SK-N-SH (cell line): ENCODE measurements around the gene OR6K2. TPM values are rescaled to one million over a fixed set of nuclear protein-coding genes. Genes with fewer than 3 reads are reported as not detected.

Source experiments
- CTCF ChIA-PET: fragments of 300-600, 350-600 bp; formaldehyde crosslinking; extraction: SDS; loops from one replicate; lab custom pipeline; 2021; lab: Yijun Ruan, JAX
- POLR2A ChIA-PET: fragments of 350-600 bp; sonication (Branson Sonifier 250); formaldehyde crosslinking; extraction: SDS; loops from one replicate; lab custom pipeline; 2020; ENCODE audit warnings: antibody characterized with exemption, inconsistent platforms; lab: Yijun Ruan, JAX
- DNase-seq: peaks from one replicate; pipeline ENCODE4 v3.0.0; 2012
- H2AFZ ChIP-seq: fragments of 200-600 bp; sonication (generic); 2 replicates; pipeline ENCODE4 v1.8.1; 2016; ENCODE audit warnings: antibody characterized with exemption, mild to moderate bottlenecking, low read depth
- H3F3A ChIP-seq: fragments of 200-600 bp; sonication (generic); replicated peaks from 2 replicates; pipeline ENCODE3; 2016; ENCODE audit warnings: antibody characterized with exemption, mild to moderate bottlenecking; ENCODE audit not compliant: insufficient read depth
- H3K27ac ChIP-seq, 2 experiments: fragments of 200-500 bp in 1 of 2; fragments of 200-600 bp in 1 of 2; sonication (Bioruptor generic) in 1 of 2; sonication (generic), shearing (Covaris generic) in 1 of 2; 2 replicates each; pipeline versions ENCODE4 v1.5.1 to v1.6.1; 2014 to 2016; ENCODE audit warnings: low read depth in 2 of 2, inconsistent platforms in 1 of 2, low read length in 1 of 2, mild to moderate bottlenecking in 1 of 2, mixed read lengths in 1 of 2
- H3K27me3 ChIP-seq: fragments of 200-600 bp; sonication (generic), shearing (Covaris generic); 2 replicates; pipeline ENCODE4 v1.6.1; 2016; ENCODE audit warnings: mixed run types; ENCODE audit not compliant: insufficient read depth
- H3K36me3 ChIP-seq, 2 experiments: fragments of 200-500 bp in 1 of 2; fragments of 200-600 bp in 1 of 2; sonication (Bioruptor generic) in 1 of 2; sonication (generic) in 1 of 2; replicated peaks in 1 of 2; 2 replicates each; pipeline versions ENCODE3 to v1.5.1; 2014 to 2016; ENCODE audit warnings: low read length in 1 of 2, mild to moderate bottlenecking in 1 of 2; ENCODE audit not compliant: insufficient read depth in 2 of 2, control insufficient read depth in 1 of 2
- H3K4me1 ChIP-seq, 2 experiments: fragments of 200-500 bp in 1 of 2; fragments of 200-600 bp in 1 of 2; sonication (Bioruptor generic) in 1 of 2; sonication (generic), shearing (Covaris generic) in 1 of 2; 2 replicates each; pipeline versions ENCODE4 v1.5.1 to v1.6.1; 2014 to 2016; ENCODE audit warnings: low read depth in 1 of 2, low read length in 1 of 2, mixed run types in 1 of 2; ENCODE audit not compliant: insufficient read depth in 2 of 2, control insufficient read depth in 1 of 2
- H3K4me2 ChIP-seq: fragments of 200-600 bp; sonication (generic), shearing (Covaris generic); 2 replicates; pipeline ENCODE4 v1.6.1; 2017; ENCODE audit warnings: mixed run types
- H3K4me3 ChIP-seq, 2 experiments: fragments of 200-500 bp in 1 of 2; fragments of 200-600 bp in 1 of 2; sonication (Bioruptor generic) in 1 of 2; sonication (generic), shearing (Covaris generic) in 1 of 2; 2 replicates each; pipeline versions ENCODE4 v1.5.1 to v1.8.1; 2014 to 2016; ENCODE audit warnings: low read depth in 2 of 2, inconsistent platforms in 1 of 2, low read length in 1 of 2, mild to moderate bottlenecking in 1 of 2, mixed read lengths in 1 of 2, moderate library complexity in 1 of 2
- H3K79me2 ChIP-seq: fragments of 200-600 bp; sonication (generic); 2 replicates; pipeline ENCODE4 v1.8.1; 2017; ENCODE audit warnings: mild to moderate bottlenecking; ENCODE audit not compliant: insufficient read depth
- H3K9ac ChIP-seq: fragments of 200-600 bp; sonication (generic); 2 replicates; pipeline ENCODE4 v1.6.1; 2017; ENCODE audit warnings: mixed run types
- H3K9me2 ChIP-seq: fragments of 200-600 bp; sonication (generic); 2 replicates; pipeline ENCODE4 v1.6.1; 2017; ENCODE audit warnings: mixed run types
- H3K9me3 ChIP-seq: fragments of 200-600 bp; sonication (generic); 2 replicates; pipeline ENCODE4 v1.6.1; 2017; ENCODE audit warnings: mixed run types, mild to moderate bottlenecking, moderate library complexity
- H4K20me1 ChIP-seq: fragments of 200-600 bp; sonication (generic); 2 replicates; pipeline ENCODE4 v1.6.1; 2017; ENCODE audit warnings: mild to moderate bottlenecking, mixed run types; ENCODE audit not compliant: insufficient read depth
- CHD2 ChIP-seq: fragments of 150-350 bp; IDR thresholded peaks from 2 replicates; pipeline ENCODE4 v1.6.1; 2018; ENCODE audit warnings: low read length; ENCODE audit not compliant: partially characterized antibody
- CTCF ChIP-seq: fragments of 200-600 bp; sonication (generic); IDR thresholded peaks from 2 replicates; pipeline ENCODE4 v1.6.1; 2017; ENCODE audit warnings: antibody characterized with exemption, mild to moderate bottlenecking, moderate library complexity
- EP300 ChIP-seq, 2 experiments: IDR thresholded peaks; 2 replicates each; pipeline versions ENCODE4 v1.4.0 to v1.6.1; 2012; ENCODE audit warnings: borderline replicate concordance in 1 of 2, low read depth in 1 of 2, low read length in 1 of 2
- FOSL2 ChIP-seq: IDR thresholded peaks from 2 replicates; pipeline ENCODE4 v1.4.0; 2012; ENCODE audit warnings: low read depth, mild to moderate bottlenecking, moderate library complexity, borderline replicate concordance
- FOXJ3 ChIP-seq: sonication (generic); formaldehyde crosslinking; IDR thresholded peaks from 2 replicates; pipeline ENCODE4 v1.5.1; 2020; ENCODE audit warnings: mild to moderate bottlenecking, missing genetic modification reagents
- GATA2 ChIP-seq: sonication (generic); formaldehyde crosslinking; IDR thresholded peaks from 2 replicates; pipeline ENCODE4 v1.5.0; 2020; ENCODE audit warnings: mild to moderate bottlenecking, missing genetic modification reagents
- MEF2A ChIP-seq: IDR thresholded peaks from 2 replicates; pipeline ENCODE4 v1.4.0; 2012; ENCODE audit warnings: low read depth, borderline replicate concordance
- PBX3 ChIP-seq: IDR thresholded peaks from 2 replicates; pipeline ENCODE4; 2012
- REST ChIP-seq: IDR thresholded peaks from 2 replicates; pipeline ENCODE4 v1.6.1; 2012; ENCODE audit warnings: mild to moderate bottlenecking, low read depth, low read length, moderate library complexity
- RXRA ChIP-seq: IDR thresholded peaks from 2 replicates; pipeline ENCODE4 v1.4.0; 2012; ENCODE audit warnings: low read depth, mild to moderate bottlenecking, borderline replicate concordance
- TAF1 ChIP-seq: IDR thresholded peaks from 2 replicates; pipeline ENCODE4 v1.6.1; 2012; ENCODE audit warnings: low read depth, mild to moderate bottlenecking, low read length, moderate library complexity, borderline replicate concordance
- TEAD4 ChIP-seq: IDR thresholded peaks from 2 replicates; pipeline ENCODE4 v1.4.0; 2012; ENCODE audit warnings: mild to moderate bottlenecking, borderline replicate concordance; ENCODE audit not compliant: insufficient read depth
- polyA plus RNA-seq, 3 experiments: library from polyadenylated mRNA; depleted of rRNA; stranded (reverse); fragments of >200 nt; gene quantifications; 2 replicates each; pipeline ENCODE4 v1.2.3, GENCODE V29; 2012

The OR6K2 gene
- polyA plus RNA-seq, 1 of the 3 experiments (the other 2 are of a cell fraction): not detected

GRCh38 chr1:158654086-158654485 is 46.4 kb downstream of the OR6K2 start:
- ChIA-PET POLR2A (no interaction called here), CTCF (no interaction called here)
- DNase-seq: no peak
- H2AFZ ChIP-seq: no peak overlapping the region
- H3K27ac ChIP-seq: no peak overlapping the region
- no peak overlapping the region for H3K9ac ChIP-seq
- no peaks in the 10 kb centered on the region for H3K36me3 ChIP-seq
- no peaks in the 10 kb centered on the region; the same call in 1 of the 2 replicates for H3K27me3 ChIP-seq
- H3K4me2 ChIP-seq: no peak overlapping the region
- H3K9me2 ChIP-seq: no peaks in the 10 kb centered on the region
- no peaks in the 10 kb centered on the region for H3K4me1 ChIP-seq
- TF ChIP-seq CHD2: no peak
- no peak for TF ChIP-seq FOSL2
- no peak for TF ChIP-seq RXRA
- no peak for TF ChIP-seq CTCF
- TF ChIP-seq TEAD4: no peak
- no peak for TF ChIP-seq FOXJ3 (CRISPR knock-in tag)
- TF ChIP-seq TAF1: no peak
- TF ChIP-seq MEF2A: no peak
- no peak for TF ChIP-seq REST
- no peak for TF ChIP-seq GATA2 (CRISPR knock-in tag)
- TF ChIP-seq PBX3: no peak
- no peak for TF ChIP-seq EP300 (IDR thresholded peaks at IDR 0.05; ENCODE audit: borderline replicate concordance in 1 of 2, low read depth in 1 of 2, low read length in 1 of 2)
- H3K4me3 ChIP-seq: no peak overlapping the region
- H3K79me2 ChIP-seq: no peaks in the 10 kb centered on the region
- no peaks in the 10 kb centered on the region for H3K9me3 ChIP-seq
- no peaks in the 10 kb centered on the region for H4K20me1 ChIP-seq
- H3F3A ChIP-seq: no peaks in the 10 kb centered on the region
